MM.1S (cell line): ENCODE data around the gene SH3GL2.

Experiments
- DNase-seq: peaks from one replicate; pipeline ENCODE4 v3.0.0-alpha.2; 2015
- H2AFZ ChIP-seq: fragments of 300-600 bp; sonication (generic); 2 replicates; pipeline ENCODE4 v1.6.0; 2016; ENCODE audit warnings: antibody characterized with exemption, low read length
- H3F3A ChIP-seq: fragments of 300-600 bp; sonication (generic); 2 replicates; pipeline ENCODE4 v1.6.1; 2016; ENCODE audit warnings: mild to moderate bottlenecking, antibody characterized with exemption, low read length, moderate library complexity, mixed read lengths; ENCODE audit not compliant: insufficient read depth
- H3K27ac ChIP-seq: fragments of 300-600 bp; sonication (generic); 2 replicates; pipeline ENCODE4 v1.5.1; 2016; ENCODE audit warnings: mild to moderate bottlenecking, low read length
- H3K27me3 ChIP-seq: fragments of 300-600 bp; sonication (generic); replicated peaks from 2 replicates; pipeline ENCODE4 v1.6.0; 2016; ENCODE audit warnings: low read length; ENCODE audit not compliant: insufficient read depth
- H3K36me3 ChIP-seq: fragments of 300-600 bp; sonication (generic); replicated peaks from 2 replicates; pipeline ENCODE4 v1.6.1; 2016; ENCODE audit warnings: mild to moderate bottlenecking, low read length, mixed read lengths; ENCODE audit not compliant: insufficient read depth
- H3K4me1 ChIP-seq: fragments of 300-600 bp; sonication (generic); 2 replicates; pipeline ENCODE4 v1.6.1; 2016; ENCODE audit warnings: low read length, mixed read lengths
- H3K4me2 ChIP-seq: fragments of 300-600 bp; sonication (generic); 2 replicates; pipeline ENCODE4 v1.6.0; 2016; ENCODE audit warnings: low read depth, low read length
- H3K4me3 ChIP-seq: fragments of 300-600 bp; sonication (generic); 2 replicates; pipeline ENCODE4 v1.5.1; 2016; ENCODE audit warnings: low read length, mixed read lengths
- H3K79me2 ChIP-seq: fragments of 300-600 bp; sonication (generic); 2 replicates; pipeline ENCODE4 v1.6.1; 2016; ENCODE audit warnings: mixed run types, low read length, mixed read lengths
- H3K9ac ChIP-seq: fragments of 300-600 bp; sonication (generic); 2 replicates; pipeline ENCODE4 v1.6.1; 2016; ENCODE audit warnings: low read length, mixed read lengths
- H3K9me2 ChIP-seq: fragments of 300-600 bp; sonication (generic); replicated peaks from 2 replicates; pipeline ENCODE4 v1.6.1; 2016; ENCODE audit warnings: mild to moderate bottlenecking, low read length, mixed read lengths; ENCODE audit not compliant: insufficient read depth
- H3K9me3 ChIP-seq: fragments of 300-600 bp; sonication (generic); replicated peaks from 2 replicates; pipeline ENCODE4 v1.6.1; 2016; ENCODE audit warnings: mild to moderate bottlenecking, low read length, mixed read lengths; ENCODE audit not compliant: insufficient read depth
- H4K20me1 ChIP-seq: fragments of 300-600 bp; sonication (generic); 2 replicates; pipeline ENCODE4 v1.6.1; 2016; ENCODE audit warnings: mild to moderate bottlenecking, low read length, moderate library complexity, mixed read lengths; ENCODE audit not compliant: insufficient read depth
- EZH2 ChIP-seq: fragments of 300-600 bp; sonication (generic); optimal IDR thresholded peaks from 2 replicates; pipeline ENCODE3; 2017; ENCODE audit warnings: low read depth, mild to moderate bottlenecking, antibody characterized with exemption, low read length, mixed read lengths
- EZH2phosphoT487 ChIP-seq: fragments of 300-600 bp; sonication (generic); IDR thresholded peaks from 2 replicates; pipeline ENCODE4 v1.6.1; 2018; ENCODE audit warnings: antibody characterized with exemption, low read length
- TF ChIP-seq, protein P1 (sequence below): fragments of 300-600 bp; sonication (generic); IDR thresholded peaks from 2 replicates; pipeline ENCODE4 v1.5.1; 2016; ENCODE audit warnings: antibody characterized with exemption, low read length, mixed read lengths

The SH3GL2 gene

DNA sequence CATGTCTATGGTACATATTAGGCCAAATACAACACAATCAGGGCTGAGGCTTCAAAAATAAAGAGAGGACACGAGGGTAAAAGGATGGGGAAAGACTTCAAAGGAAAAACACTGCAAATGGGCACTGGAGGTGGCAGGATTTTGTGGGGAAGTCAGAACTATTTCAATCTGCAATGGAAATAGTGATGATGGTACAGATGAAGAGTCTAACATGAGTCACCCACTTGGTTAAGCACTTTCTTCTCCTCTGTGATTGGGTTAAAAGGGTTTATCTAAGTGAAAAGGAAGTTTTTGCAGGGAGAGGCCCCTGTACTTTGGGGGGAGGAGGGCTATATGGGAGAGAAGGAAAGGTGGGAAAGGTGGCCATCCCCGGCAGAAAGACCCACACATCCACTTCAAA, 4.5 kb upstream of the SH3GL2 start:
- H3K36me3 ChIP-seq: no peaks in the 10 kb centered on the region
- H3K27me3 ChIP-seq: no peaks in the 10 kb centered on the region
- no peaks in the 10 kb centered on the region for H3F3A ChIP-seq
- no peak overlapping the region for H3K27ac ChIP-seq
- no peak for DNase-seq
- H3K4me2 ChIP-seq: no peak overlapping the region
- TF ChIP-seq EZH2: no peak
- TF ChIP-seq, protein P1, sequence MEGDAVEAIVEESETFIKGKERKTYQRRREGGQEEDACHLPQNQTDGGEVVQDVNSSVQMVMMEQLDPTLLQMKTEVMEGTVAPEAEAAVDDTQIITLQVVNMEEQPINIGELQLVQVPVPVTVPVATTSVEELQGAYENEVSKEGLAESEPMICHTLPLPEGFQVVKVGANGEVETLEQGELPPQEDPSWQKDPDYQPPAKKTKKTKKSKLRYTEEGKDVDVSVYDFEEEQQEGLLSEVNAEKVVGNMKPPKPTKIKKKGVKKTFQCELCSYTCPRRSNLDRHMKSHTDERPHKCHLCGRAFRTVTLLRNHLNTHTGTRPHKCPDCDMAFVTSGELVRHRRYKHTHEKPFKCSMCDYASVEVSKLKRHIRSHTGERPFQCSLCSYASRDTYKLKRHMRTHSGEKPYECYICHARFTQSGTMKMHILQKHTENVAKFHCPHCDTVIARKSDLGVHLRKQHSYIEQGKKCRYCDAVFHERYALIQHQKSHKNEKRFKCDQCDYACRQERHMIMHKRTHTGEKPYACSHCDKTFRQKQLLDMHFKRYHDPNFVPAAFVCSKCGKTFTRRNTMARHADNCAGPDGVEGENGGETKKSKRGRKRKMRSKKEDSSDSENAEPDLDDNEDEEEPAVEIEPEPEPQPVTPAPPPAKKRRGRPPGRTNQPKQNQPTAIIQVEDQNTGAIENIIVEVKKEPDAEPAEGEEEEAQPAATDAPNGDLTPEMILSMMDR: no peak
- H3K9ac ChIP-seq: no peak overlapping the region
- no peaks in the 10 kb centered on the region for H3K9me3 ChIP-seq
- no peaks in the 10 kb centered on the region for H4K20me1 ChIP-seq
- no peak overlapping the region for H3K4me3 ChIP-seq
- no peaks in the 10 kb centered on the region for H3K4me1 ChIP-seq
- no peaks in the 10 kb centered on the region for H3K9me2 ChIP-seq
- H2AFZ ChIP-seq: no peak overlapping the region
- H3K79me2 ChIP-seq: no peaks in the 10 kb centered on the region

DNA sequence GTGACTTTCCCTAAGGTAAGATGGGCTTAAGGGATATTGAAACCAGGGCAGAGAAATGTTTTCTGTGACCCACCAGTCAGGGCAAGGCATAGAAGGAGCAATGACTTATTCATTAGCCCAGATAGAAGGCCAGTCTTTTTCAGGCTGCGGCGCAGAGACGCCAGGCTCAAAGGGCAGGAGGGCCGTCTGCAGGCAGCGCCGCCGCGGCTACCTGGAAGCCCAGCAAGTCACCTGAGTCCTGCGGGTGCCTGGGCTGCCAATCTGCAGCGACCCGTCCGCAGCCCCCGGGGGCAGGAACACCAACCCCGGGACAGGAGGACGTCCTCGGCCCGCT, 322 bp upstream of the SH3GL2 start:
- H3K4me1 ChIP-seq: no peaks in the 10 kb centered on the region
- peak overlapping the region; percentile 31; the same call in 1 of the 2 replicates for H3K9ac ChIP-seq
- no peaks in the 10 kb centered on the region for H3K36me3 ChIP-seq
- no peaks in the 10 kb centered on the region for H3K9me2 ChIP-seq
- TF ChIP-seq EZH2 (no peak), EZH2phosphoT487 (no peak)
- TF ChIP-seq, protein P1: no peak
- H3K27me3 ChIP-seq: no peaks in the 10 kb centered on the region
- H3K79me2 ChIP-seq: no peaks in the 10 kb centered on the region
- H3K4me2 ChIP-seq: peak overlapping the region; percentile 70
- DNase-seq: no peak
- no peaks in the 10 kb centered on the region for H3F3A ChIP-seq
- no peaks in the 10 kb centered on the region for H3K9me3 ChIP-seq
- H2AFZ ChIP-seq: peak overlapping the region; percentile 63
- peak overlapping the region; percentile 52 for H3K4me3 ChIP-seq
- no peak overlapping the region for H3K27ac ChIP-seq
- no peaks in the 10 kb centered on the region for H4K20me1 ChIP-seq

DNA sequence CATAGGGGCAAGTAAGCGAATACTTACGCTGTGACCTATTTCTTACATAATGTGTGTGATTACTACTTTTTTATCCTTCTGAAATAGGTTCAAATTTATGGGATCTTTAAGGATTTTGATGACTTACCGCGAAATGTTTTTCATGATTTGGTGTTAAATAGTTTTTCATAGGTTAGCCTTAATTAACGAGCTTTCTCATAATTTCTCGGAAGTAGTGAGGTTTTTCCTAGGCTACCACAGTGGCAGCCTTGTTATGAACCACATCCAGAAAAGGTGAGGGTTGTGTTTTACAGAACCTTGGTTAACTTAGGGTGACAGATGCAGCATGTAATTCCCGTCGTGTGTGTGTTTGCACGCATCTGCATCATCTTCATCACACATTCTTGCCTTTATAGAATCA, 1.3 kb downstream of the SH3GL2 start:
- DNase-seq: no peak
- H3K9ac ChIP-seq: no peak overlapping the region

More for the DNA sequence above, 1.3 kb downstream of the SH3GL2 start:
- Histone ChIP-seq H4K20me1 (no peaks in the 10 kb centered on the region), H3K27me3 (no peaks in the 10 kb centered on the region), H3K9me2 (no peaks in the 10 kb centered on the region), H3K4me3 (no peak overlapping the region), H3K4me1 (no peaks in the 10 kb centered on the region), H3F3A (no peaks in the 10 kb centered on the region), H2AFZ (no peak overlapping the region), H3K36me3 (no peaks in the 10 kb centered on the region), H3K9me3 (no peaks in the 10 kb centered on the region), H3K4me2 (no peak overlapping the region), H3K79me2 (no peaks in the 10 kb centered on the region), H3K27ac (no peak overlapping the region)
- no peak for TF ChIP-seq EZH2
- no peak for TF ChIP-seq EZH2phosphoT487
- TF ChIP-seq, protein P1: no peak
